B cell (primary cell): ENCODE results near the gene FHIT. TPM values are rescaled to one million over a fixed set of nuclear protein-coding genes. Genes with fewer than 3 reads are reported as not detected.

Experiments used
- ATAC-seq: fragments of 200-7000 bp; cut with Tn5 transposase; one replicate; pipeline ENCODE4 v1.10.0; 2021; ENCODE audit warnings: low read depth, mild to moderate bottlenecking, moderate number of reproducible peaks, moderate library complexity
- CTCF ChIA-PET: fragments of 350-600 bp; sonication (Branson Sonifier 250); formaldehyde crosslinking; loops from one replicate; lab custom pipeline; 2021; ENCODE audit warnings: antibody characterized with exemption, inconsistent platforms; lab: Charles Lee
- POLR2A ChIA-PET: fragments of 350-600 bp; sonication (Branson Sonifier 250); formaldehyde crosslinking; loops from one replicate; lab custom pipeline; 2021; ENCODE audit warnings: antibody characterized with exemption; lab: Charles Lee
- DNase-seq: peaks from one replicate; pipeline ENCODE4 v3.0.0; 2013
- H2AFZ ChIP-seq: 2 replicates; pipeline ENCODE4 v1.6.1; 2012; ENCODE audit warnings: mild to moderate bottlenecking, low read depth, low read length; ENCODE audit not compliant: insufficient read depth, poor library complexity, severe bottlenecking
- H3K27ac ChIP-seq, 2 donors: 1 replicate in 1 of 2; 2 replicates in 1 of 2; pipeline ENCODE4 v1.5.1; 2012 to 2013; ENCODE audit warnings: low read length in 2 of 2, mild to moderate bottlenecking in 2 of 2, moderate library complexity in 1 of 2
- H3K27me3 ChIP-seq, 4 experiments: fragments of 200-600 bp in 1 of 4; sonication (generic) in 1 of 4; replicated peaks in 1 of 4; 1 replicate in 2 of 4; 2 replicates in 2 of 4; pipeline versions ENCODE4 v1.6.1 to v1.7.0; 2013 to 2016; ENCODE audit warnings: low read length in 3 of 4, mild to moderate bottlenecking in 2 of 4, mixed read lengths in 1 of 4, moderate library complexity in 1 of 4; ENCODE audit not compliant: insufficient read depth in 4 of 4, control insufficient read depth in 3 of 4; ENCODE audit errors: control extremely low read depth in 1 of 4
- H3K36me3 ChIP-seq, 2 experiments: replicated peaks in 1 of 2; 1 replicate in 1 of 2; 2 replicates in 1 of 2; pipeline versions ENCODE4 v1.6.1 to v1.7.1; 2013; ENCODE audit warnings: low read length in 1 of 2; ENCODE audit not compliant: insufficient read depth in 2 of 2, control insufficient read depth in 1 of 2; ENCODE audit errors: control extremely low read depth in 1 of 2, extremely low read depth in 1 of 2
- H3K4me1 ChIP-seq, 2 donors: fragments of 200-600 bp in 1 of 2; sonication (generic) in 1 of 2; 1 replicate in 1 of 2; 2 replicates in 1 of 2; pipeline versions ENCODE4 v1.5.1 to v1.6.1; 2013 to 2017; ENCODE audit warnings: low read length in 2 of 2; ENCODE audit not compliant: control insufficient read depth in 2 of 2, insufficient read depth in 2 of 2
- H3K4me2 ChIP-seq: replicated peaks from 2 replicates; pipeline ENCODE3; 2012; ENCODE audit warnings: mild to moderate bottlenecking, low read depth, low read length; ENCODE audit not compliant: poor library complexity, severe bottlenecking
- H3K4me3 ChIP-seq, 5 experiments: fragments of 200-600 bp in 1 of 5; sonication (generic) in 1 of 5; 1 replicate in 3 of 5; 2 replicates in 2 of 5; pipeline versions ENCODE4 v1.5.1 to v1.7.0; 2011 to 2016; ENCODE audit warnings: low read length in 4 of 5, mild to moderate bottlenecking in 4 of 5, low read depth in 2 of 5, control low read depth in 1 of 5, moderate library complexity in 1 of 5; ENCODE audit not compliant: insufficient read depth in 1 of 5; ENCODE audit errors: control extremely low read depth in 1 of 5, extremely low read depth in 1 of 5
- H3K79me2 ChIP-seq: fragments of 200-600 bp; sonication (generic); one replicate; pipeline ENCODE4 v1.6.0; 2016; ENCODE audit warnings: low read length; ENCODE audit not compliant: control insufficient read depth, insufficient read depth
- H3K9ac ChIP-seq: fragments of 200-600 bp; sonication (generic); 2 replicates; pipeline ENCODE4 v1.6.1; 2017; ENCODE audit warnings: mild to moderate bottlenecking, low read length, moderate library complexity
- H3K9me3 ChIP-seq, 3 donors: one replicate each; pipeline versions ENCODE4 v1.6.1 to v1.7.1; 2013; ENCODE audit warnings: low read length in 2 of 3; ENCODE audit not compliant: control insufficient read depth in 2 of 3, insufficient read depth in 1 of 3; ENCODE audit errors: control extremely low read depth in 1 of 3
- H4K20me1 ChIP-seq: 2 replicates; pipeline ENCODE4 v1.6.0; 2012; ENCODE audit warnings: mild to moderate bottlenecking, low read length; ENCODE audit not compliant: insufficient read depth, control insufficient read depth, poor library complexity, severe bottlenecking
- H3K27ac Mint-ChIP-seq: one replicate; pipeline ENCODE4 v1.8.0; 2021; ENCODE audit warnings: mixed read lengths
- H3K27me3 Mint-ChIP-seq: one replicate; pipeline ENCODE4 v1.8.0; 2021; ENCODE audit warnings: mixed read lengths
- H3K4me1 Mint-ChIP-seq: one replicate; pipeline ENCODE4 v1.8.0; 2021; ENCODE audit warnings: mixed read lengths
- H3K4me3 Mint-ChIP-seq: one replicate; pipeline ENCODE4 v1.8.0; 2021; ENCODE audit warnings: mixed read lengths
- H3K9me3 Mint-ChIP-seq: one replicate; pipeline ENCODE4 v1.8.0; 2022; ENCODE audit warnings: mixed read lengths; ENCODE audit not compliant: insufficient read depth
- CTCF ChIP-seq: fragments of 200-600 bp; IDR thresholded peaks from one replicate; pipeline ENCODE4 v1.8.0; 2022; ENCODE audit warnings: antibody characterized with exemption, mild to moderate bottlenecking
- EZH2 ChIP-seq: IDR thresholded peaks from 2 replicates; pipeline ENCODE4 v1.6.1; 2012; ENCODE audit warnings: borderline replicate concordance, low read depth, mild to moderate bottlenecking, moderate library complexity, low read length; ENCODE audit not compliant: insufficient read depth, poor library complexity, severe bottlenecking
- WGBS: methylation state at CpG from one replicate; pipeline ENCODE4 v1.1.5; 2013; ENCODE audit warnings: missing lambda C conversion rate; ENCODE audit not compliant: insufficient coverage; 5-methylcytosine and 5-hydroxymethylcytosine counted together
- intact Hi-C: fragments of 100-400 bp; cut with micrococcal nuclease; formaldehyde crosslinking; loops from one replicate; pipeline ENCODE4 v1.10.0; 2022
- polyA plus RNA-seq: library from polyadenylated mRNA; depleted of rRNA; stranded (reverse); fragments of >200 nt; gene quantifications from 2 replicates; pipeline ENCODE4 v1.2.3, GENCODE V29; 2012
- total RNA-seq, 2 donors: library from RNA; stranded (reverse); fragments of 120-200 nt in 1 of 2; gene quantifications; 1 replicate in 1 of 2; 2 replicates in 1 of 2; pipeline versions ENCODE4 v1.2.3 to v1.2.4, GENCODE V29; 2013 to 2022

Gene FHIT
- total and polyA plus RNA-seq, 2 donors (not counting 1 experiment from before 2014, with no cell fraction given), result 1.7 to 7.8 TPM

GRCh38 chr3:59856934-59857460 lies 1394.3 kb downstream of the FHIT start:
- H3K27me3 Mint-ChIP-seq, result no peaks in the 10 kb centered on the region
- no peaks in the 10 kb centered on the region for H3K4me1 ChIP-seq

More at GRCh38 chr3:59856934-59857460, 1394.3 kb downstream of the FHIT start:
- Histone ChIP-seq H3K79me2 (no peaks in the 10 kb centered on the region), H3K27ac (no peak overlapping the region), H3K4me3 (no peak overlapping the region), H3K27me3 (no peaks in the 10 kb centered on the region), H4K20me1 (no peaks in the 10 kb centered on the region), H3K36me3 (no peaks in the 10 kb centered on the region), H3K4me2 (no peak overlapping the region), H3K9ac (no peak overlapping the region), H3K9me3 (no peaks in the 10 kb centered on the region), H2AFZ (no peak overlapping the region)
- WGBS, result 82% methylated on average over 6 of the region's 7 CpGs
- no peaks in the 10 kb centered on the region for H3K9me3 Mint-ChIP-seq
- H3K27ac Mint-ChIP-seq, result no peak overlapping the region
- DNase-seq (no peak), ATAC-seq (no peak)
- ChIA-PET POLR2A (no interaction called here), CTCF (interaction anchor here (0.6 to 6.7 kb wide), 24 partner anchors 10 to 1525 kb away, joined by 3 to 73 read pairs (median 4); no protein-coding TSS in a partner anchor)
- no peak overlapping the region for H3K4me3 Mint-ChIP-seq
- TF ChIP-seq CTCF (no peak), EZH2 (no peak)
- intact Hi-C loops, result loop anchor here (1.0 kb wide), 1 partner anchor 282 kb away; no protein-coding TSS in a partner anchor
- peaks cover 2% of the 10 kb centered on the region for H3K4me1 Mint-ChIP-seq
